CD8-positive, alpha-beta memory T cell (primary cell): ENCODE results near the gene MAP2K5. TPM values are rescaled to one million over a fixed set of nuclear protein-coding genes. Genes with fewer than 3 reads are reported as not detected.

Source experiments
- CTCF ChIA-PET: fragments of 350-600 bp; sonication (Branson Sonifier 250); formaldehyde crosslinking; loops from one replicate; lab custom pipeline; 2021; ENCODE audit warnings: antibody characterized with exemption; lab: Charles Lee
- POLR2A ChIA-PET: fragments of 350-600 bp; sonication (Branson Sonifier 250); formaldehyde crosslinking; loops from one replicate; lab custom pipeline; 2021; ENCODE audit warnings: antibody characterized with exemption; lab: Charles Lee
- DNase-seq, 5 donors: peaks; one replicate each; pipeline versions ENCODE4 v3.0.0 to v3.0.0-alpha.2; 2020 to 2022; ENCODE audit warnings: mixed read lengths in 1 of 5
- H3K27ac ChIP-seq: one replicate; pipeline ENCODE4 v1.7.0; 2013; ENCODE audit warnings: low read depth, mild to moderate bottlenecking, low read length, moderate library complexity
- H3K27me3 ChIP-seq: 2 replicates; pipeline ENCODE4 v1.7.0; 2013; ENCODE audit warnings: low read length, mild to moderate bottlenecking; ENCODE audit not compliant: insufficient read depth, poor library complexity, severe bottlenecking
- H3K36me3 ChIP-seq: 2 replicates; pipeline ENCODE4 v1.7.0; 2013; ENCODE audit warnings: mild to moderate bottlenecking, low read length, moderate library complexity; ENCODE audit not compliant: insufficient read depth
- H3K4me1 ChIP-seq: 2 replicates; pipeline ENCODE4 v1.7.0; 2013; ENCODE audit warnings: mild to moderate bottlenecking, low read length, moderate library complexity; ENCODE audit not compliant: insufficient read depth
- H3K4me3 ChIP-seq: 2 replicates; pipeline ENCODE4 v1.7.0; 2013; ENCODE audit warnings: mild to moderate bottlenecking, low read length
- H3K9me3 ChIP-seq: 2 replicates; pipeline ENCODE4 v1.7.0; 2013; ENCODE audit warnings: mild to moderate bottlenecking, low read length
- H3K27ac Mint-ChIP-seq, 8 donors: one replicate each; pipeline ENCODE4 v1.8.0; 2020 to 2021; ENCODE audit warnings: mixed read lengths in 8 of 8, mild to moderate bottlenecking in 6 of 8, inconsistent platforms in 3 of 8, moderate library complexity in 3 of 8
- H3K27me3 Mint-ChIP-seq, 2 donors: one replicate each; pipeline ENCODE4 v1.8.0; 2020 to 2021; ENCODE audit warnings: mixed read lengths in 2 of 2, mild to moderate bottlenecking in 1 of 2, moderate library complexity in 1 of 2
- H3K36me3 Mint-ChIP-seq, 3 donors: one replicate each; pipeline ENCODE4 v1.8.0; 2020 to 2021; ENCODE audit warnings: mixed read lengths in 3 of 3, inconsistent platforms in 1 of 3, mild to moderate bottlenecking in 1 of 3
- H3K4me1 Mint-ChIP-seq, 3 donors: one replicate each; pipeline ENCODE4 v1.8.0; 2020 to 2021; ENCODE audit warnings: mixed read lengths in 3 of 3, inconsistent platforms in 1 of 3, mild to moderate bottlenecking in 1 of 3
- H3K4me3 Mint-ChIP-seq, 7 donors: one replicate each; pipeline ENCODE4 v1.8.0; 2020 to 2021; ENCODE audit warnings: mixed read lengths in 7 of 7, mild to moderate bottlenecking in 6 of 7, moderate library complexity in 4 of 7, inconsistent platforms in 2 of 7
- H3K9me3 Mint-ChIP-seq, 5 donors: one replicate each; pipeline ENCODE4 v1.8.0; 2020 to 2022; ENCODE audit warnings: mixed read lengths in 5 of 5, mild to moderate bottlenecking in 3 of 5, moderate library complexity in 2 of 5, inconsistent platforms in 1 of 5
- polyA plus RNA-seq: library from polyadenylated mRNA; unstranded; fragments of 300-500 nt; fragmentation: Illumina TruSeq; gene quantifications from one replicate; pipeline ENCODE4 v1.2.3, GENCODE V29; 2021
- total RNA-seq, 2 experiments: library from RNA; stranded (reverse); gene quantifications; one replicate each; pipeline ENCODE4 v1.2.3, GENCODE V29; 2021

MAP2K5 gene
- total and polyA plus RNA-seq, 3 experiments from 2014 or later, result 20.0 to 21.4 (median 20.1) TPM

DNA sequence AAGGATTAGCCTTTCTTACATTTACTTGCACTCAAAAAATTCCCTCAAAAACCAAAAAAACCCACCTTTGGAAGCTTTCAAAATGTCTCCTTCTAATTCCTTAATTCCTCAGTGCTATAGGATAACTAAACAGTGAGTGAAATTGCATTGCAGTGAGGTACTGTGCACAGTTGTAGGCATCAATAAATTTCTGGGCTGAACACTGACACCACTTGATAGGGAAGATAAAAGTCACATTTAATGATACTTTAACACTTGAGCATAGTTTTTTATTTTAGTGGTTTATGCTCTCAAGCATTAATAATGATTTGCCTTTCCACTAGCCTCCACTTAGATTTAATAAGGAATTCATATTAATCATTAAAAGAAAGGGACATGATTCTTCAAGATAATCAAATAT is 52.3 kb downstream of the MAP2K5 start:
- Mint-ChIP-seq H3K4me1 (peaks cover 0 to 4% (median 0%) of the 10 kb centered on the region in 3 donors), H3K4me3 (no peak overlapping the region), H3K27ac (no peak overlapping the region), H3K36me3 (peaks cover 0 to 51% (median 18%) of the 10 kb centered on the region in 3 donors), H3K9me3 (no peaks in the 10 kb centered on the region), H3K27me3 (no peaks in the 10 kb centered on the region)
- Histone ChIP-seq H3K9me3 (no peaks in the 10 kb centered on the region), H3K27ac (no peak overlapping the region), H3K36me3 (no peaks in the 10 kb centered on the region), H3K4me1 (no peaks in the 10 kb centered on the region), H3K4me3 (no peak overlapping the region), H3K27me3 (no peaks in the 10 kb centered on the region)
- ChIA-PET CTCF (no interaction called here), POLR2A (no interaction called here)
- DNase-seq, result no peak

DNA sequence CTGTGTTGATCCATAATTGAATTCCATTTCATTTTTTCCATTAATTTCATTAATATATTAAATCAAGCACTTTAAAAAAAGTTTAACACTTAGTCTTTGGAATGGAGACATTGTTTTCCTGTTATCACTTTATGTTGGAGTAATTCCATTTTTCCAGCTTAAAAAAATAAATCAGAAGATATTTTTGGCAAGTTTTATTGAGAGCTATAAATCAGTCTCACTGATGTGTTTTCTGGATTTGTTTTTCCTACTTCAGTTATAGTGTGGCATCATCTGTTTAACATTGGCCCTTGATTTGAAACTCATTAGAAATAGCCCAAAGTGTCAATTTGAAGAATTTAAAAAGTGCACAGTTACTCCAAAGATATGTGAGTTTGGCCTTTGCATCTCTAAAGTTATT is 53.1 kb downstream of the MAP2K5 start:
- Mint-ChIP-seq H3K27me3 (no peaks in the 10 kb centered on the region), H3K27ac (no peak overlapping the region), H3K4me1 (peaks cover 0 to 4% (median 0%) of the 10 kb centered on the region in 3 donors), H3K36me3 (peaks cover 4 to 55% (median 23%) of the 10 kb centered on the region in 3 donors), H3K9me3 (no peaks in the 10 kb centered on the region), H3K4me3 (no peak overlapping the region)
- ChIA-PET POLR2A (no interaction called here), CTCF (no interaction called here)
- Histone ChIP-seq H3K27ac (no peak overlapping the region), H3K9me3 (no peaks in the 10 kb centered on the region), H3K4me3 (no peak overlapping the region), H3K27me3 (no peaks in the 10 kb centered on the region), H3K36me3 (peaks cover 4% of the 10 kb centered on the region), H3K4me1 (no peaks in the 10 kb centered on the region)
- no peak for DNase-seq

GRCh38 chr15:67601073-67601472 is 58.6 kb downstream of the MAP2K5 start:
- DNase-seq, result no peak
- peaks cover 11% of the 10 kb centered on the region for H3K36me3 ChIP-seq
- no peak overlapping the region for H3K4me3 Mint-ChIP-seq
- H3K36me3 Mint-ChIP-seq, result peaks cover 5 to 39% (median 26%) of the 10 kb centered on the region in 3 donors
- H3K27ac Mint-ChIP-seq, result no peak overlapping the region
- no peak overlapping the region for H3K27ac ChIP-seq
- ChIA-PET POLR2A (no interaction called here), CTCF (no interaction called here)
- no peaks in the 10 kb centered on the region for H3K27me3 Mint-ChIP-seq
- H3K9me3 Mint-ChIP-seq, result no peaks in the 10 kb centered on the region
- no peaks in the 10 kb centered on the region for H3K9me3 ChIP-seq
- no peaks in the 10 kb centered on the region for H3K27me3 ChIP-seq
- H3K4me3 ChIP-seq, result no peak overlapping the region
- peaks cover 0 to 4% (median 0%) of the 10 kb centered on the region in 3 donors for H3K4me1 Mint-ChIP-seq
- no peaks in the 10 kb centered on the region for H3K4me1 ChIP-seq

DNA sequence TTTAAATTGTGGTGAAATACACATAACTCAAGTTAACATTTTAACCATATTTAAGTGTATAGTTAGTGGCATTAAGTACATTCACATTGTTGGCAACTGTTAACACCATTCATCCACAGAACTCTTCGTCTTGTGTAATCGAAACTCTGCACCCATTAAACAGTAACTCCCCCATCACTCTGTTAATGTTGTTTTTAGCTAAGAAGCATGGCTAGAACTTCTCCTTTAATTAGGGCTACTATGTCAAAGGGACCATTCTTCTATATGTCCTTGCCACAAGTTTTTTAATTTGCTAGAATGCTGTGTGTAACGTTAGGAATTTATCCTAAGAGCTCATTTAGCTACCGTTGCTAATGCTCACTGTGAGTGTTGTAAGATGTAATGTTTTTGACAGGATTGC is 60.6 kb downstream of the MAP2K5 start:
- H3K36me3 Mint-ChIP-seq, result peaks cover 5 to 38% (median 29%) of the 10 kb centered on the region in 3 donors
- no peaks in the 10 kb centered on the region for H3K9me3 ChIP-seq
- no peak overlapping the region for H3K4me3 Mint-ChIP-seq
- no peaks in the 10 kb centered on the region for H3K27me3 ChIP-seq
- H3K4me1 ChIP-seq, result no peaks in the 10 kb centered on the region
- H3K36me3 ChIP-seq, result peaks cover 11% of the 10 kb centered on the region
- no peak for DNase-seq
- no peak overlapping the region for H3K4me3 ChIP-seq
- H3K4me1 Mint-ChIP-seq, result peaks cover 0 to 4% (median 0%) of the 10 kb centered on the region in 3 donors
- H3K27ac Mint-ChIP-seq, result no peak overlapping the region
- no peaks in the 10 kb centered on the region for H3K27me3 Mint-ChIP-seq
- POLR2A ChIA-PET, result no interaction called here
- CTCF ChIA-PET, result no interaction called here
- no peak overlapping the region for H3K27ac ChIP-seq
- H3K9me3 Mint-ChIP-seq, result no peaks in the 10 kb centered on the region

GRCh38 chr15:67605871-67606270 is 63.4 kb downstream of the MAP2K5 start:
- H3K36me3 Mint-ChIP-seq, result peaks cover 0 to 25% (median 18%) of the 10 kb centered on the region in 3 donors
- Histone ChIP-seq H3K4me3 (no peak overlapping the region), H3K27me3 (no peaks in the 10 kb centered on the region), H3K27ac (no peak overlapping the region), H3K9me3 (no peaks in the 10 kb centered on the region), H3K36me3 (peaks cover 6% of the 10 kb centered on the region), H3K4me1 (no peaks in the 10 kb centered on the region)
- DNase-seq, result no peak
- no peaks in the 10 kb centered on the region for H3K27me3 Mint-ChIP-seq
- POLR2A ChIA-PET, result no interaction called here
- H3K9me3 Mint-ChIP-seq, result no peaks in the 10 kb centered on the region
- no peak overlapping the region for H3K27ac Mint-ChIP-seq
- no peak overlapping the region for H3K4me3 Mint-ChIP-seq
- CTCF ChIA-PET, result no interaction called here
- H3K4me1 Mint-ChIP-seq, result no peaks in the 10 kb centered on the region

DNA sequence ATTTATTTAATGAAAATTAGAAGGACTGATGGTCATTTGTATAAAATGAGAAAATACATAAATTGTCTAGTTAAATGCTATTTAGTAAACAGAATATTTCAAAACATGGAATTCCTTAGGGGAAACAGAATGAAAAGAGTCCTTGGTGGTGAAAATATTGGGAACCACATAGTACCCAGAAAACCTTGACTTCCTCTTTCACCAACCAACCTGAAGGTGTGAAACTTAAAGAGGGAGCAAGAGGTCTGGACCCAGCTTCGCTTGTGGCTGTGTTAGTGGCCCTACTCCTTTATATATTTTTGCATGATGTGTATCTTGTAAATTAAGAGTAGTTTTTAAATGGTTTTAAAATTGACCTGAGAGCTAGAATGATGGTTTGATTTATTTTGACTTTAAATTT is 64.2 kb downstream of the MAP2K5 start:
- Histone ChIP-seq H3K4me3 (no peak overlapping the region), H3K9me3 (no peaks in the 10 kb centered on the region), H3K4me1 (no peaks in the 10 kb centered on the region), H3K36me3 (peaks cover 4% of the 10 kb centered on the region), H3K27me3 (no peaks in the 10 kb centered on the region), H3K27ac (no peak overlapping the region)
- CTCF ChIA-PET, result no interaction called here
- Mint-ChIP-seq H3K9me3 (no peaks in the 10 kb centered on the region), H3K36me3 (peaks cover 0 to 24% (median 14%) of the 10 kb centered on the region in 3 donors), H3K4me3 (no peak overlapping the region), H3K4me1 (no peaks in the 10 kb centered on the region), H3K27me3 (no peaks in the 10 kb centered on the region), H3K27ac (no peak overlapping the region)
- POLR2A ChIA-PET, result no interaction called here
- DNase-seq, result no peak

DNA sequence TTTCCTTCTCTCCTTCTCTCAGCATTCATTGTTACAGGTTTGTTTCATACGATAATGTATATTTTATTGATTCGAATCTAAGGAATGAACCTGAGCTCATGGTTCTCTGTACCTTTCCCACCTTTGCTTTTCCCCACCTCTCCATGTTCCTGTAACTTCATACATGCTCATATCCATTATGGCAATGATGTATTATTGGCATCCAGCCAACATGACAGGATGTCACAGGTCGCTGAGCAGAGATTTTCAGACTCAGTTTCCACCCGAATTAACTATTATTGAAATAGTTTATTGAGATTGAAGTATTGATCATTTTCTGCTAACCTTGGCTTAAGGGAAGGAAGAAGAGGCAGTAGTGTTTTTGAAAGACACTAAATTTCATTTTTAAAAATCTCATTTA is 64.8 kb downstream of the MAP2K5 start:
- no peak overlapping the region for H3K4me3 Mint-ChIP-seq
- Histone ChIP-seq H3K27me3 (no peaks in the 10 kb centered on the region), H3K27ac (no peak overlapping the region), H3K4me3 (no peak overlapping the region), H3K4me1 (no peaks in the 10 kb centered on the region), H3K9me3 (no peaks in the 10 kb centered on the region), H3K36me3 (no peaks in the 10 kb centered on the region)
- DNase-seq, result no peak
- POLR2A ChIA-PET, result no interaction called here
- no peaks in the 10 kb centered on the region for H3K9me3 Mint-ChIP-seq
- CTCF ChIA-PET, result no interaction called here
- H3K27me3 Mint-ChIP-seq, result no peaks in the 10 kb centered on the region
- H3K27ac Mint-ChIP-seq, result no peak overlapping the region
- H3K36me3 Mint-ChIP-seq, result peaks cover 0 to 22% (median 10%) of the 10 kb centered on the region in 3 donors
- no peaks in the 10 kb centered on the region for H3K4me1 Mint-ChIP-seq

DNA sequence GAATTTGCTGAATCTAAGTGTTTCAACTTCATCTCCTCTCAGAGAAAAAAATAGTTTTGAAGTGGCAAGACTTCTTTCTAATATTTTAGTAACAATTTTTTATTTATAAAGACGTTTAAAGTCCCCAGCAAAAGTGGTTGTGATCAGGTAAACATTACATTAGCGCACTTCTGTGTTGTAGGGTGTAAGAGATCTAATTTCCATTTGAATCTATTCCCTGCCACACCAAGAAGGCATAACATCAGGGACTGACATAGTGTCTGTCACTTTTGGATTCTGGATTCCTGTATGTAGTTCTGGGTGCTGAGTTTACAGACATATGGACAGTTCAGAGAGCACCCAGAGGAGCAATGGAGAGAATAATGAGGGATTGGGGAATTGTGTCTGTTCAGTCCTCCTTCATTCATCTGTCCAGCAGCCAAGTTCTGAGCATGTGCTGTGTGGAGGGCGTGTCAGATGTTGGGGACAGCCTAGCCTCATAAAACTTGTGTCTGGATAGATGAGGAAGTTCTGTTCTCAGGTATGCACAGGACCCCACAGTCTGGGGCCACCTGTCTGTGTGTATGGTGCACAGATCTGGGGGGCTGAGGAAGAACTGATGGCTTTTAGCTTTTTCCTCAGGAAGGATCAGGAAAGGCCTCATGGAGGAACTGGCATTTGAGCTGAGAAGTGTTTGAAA is 65.6 kb downstream of the MAP2K5 start:
- no peaks in the 10 kb centered on the region for H3K27me3 Mint-ChIP-seq
- H3K36me3 ChIP-seq, result no peaks in the 10 kb centered on the region
- H3K4me3 ChIP-seq, result no peak overlapping the region
- H3K27me3 ChIP-seq, result no peaks in the 10 kb centered on the region
- DNase-seq, result no peak
- H3K4me1 Mint-ChIP-seq, result no peaks in the 10 kb centered on the region
- H3K4me3 Mint-ChIP-seq, result no peak overlapping the region
- peaks cover 0 to 20% (median 9%) of the 10 kb centered on the region in 3 donors for H3K36me3 Mint-ChIP-seq
- no peaks in the 10 kb centered on the region for H3K4me1 ChIP-seq
- ChIA-PET POLR2A (no interaction called here), CTCF (no interaction called here)
- no peaks in the 10 kb centered on the region for H3K9me3 ChIP-seq
- no peaks in the 10 kb centered on the region for H3K9me3 Mint-ChIP-seq
- no peak overlapping the region for H3K27ac Mint-ChIP-seq
- H3K27ac ChIP-seq, result no peak overlapping the region
